Measurements from ENCODE around the gene VAMP4. TPM values are rescaled to one million over a fixed set of nuclear protein-coding genes. Genes with fewer than 3 reads are reported as not detected.

VAMP4 gene
- total and polyA plus RNA-seq, 4 donors: 6.6 to 20.9 (median 10.6) TPM

DNA sequence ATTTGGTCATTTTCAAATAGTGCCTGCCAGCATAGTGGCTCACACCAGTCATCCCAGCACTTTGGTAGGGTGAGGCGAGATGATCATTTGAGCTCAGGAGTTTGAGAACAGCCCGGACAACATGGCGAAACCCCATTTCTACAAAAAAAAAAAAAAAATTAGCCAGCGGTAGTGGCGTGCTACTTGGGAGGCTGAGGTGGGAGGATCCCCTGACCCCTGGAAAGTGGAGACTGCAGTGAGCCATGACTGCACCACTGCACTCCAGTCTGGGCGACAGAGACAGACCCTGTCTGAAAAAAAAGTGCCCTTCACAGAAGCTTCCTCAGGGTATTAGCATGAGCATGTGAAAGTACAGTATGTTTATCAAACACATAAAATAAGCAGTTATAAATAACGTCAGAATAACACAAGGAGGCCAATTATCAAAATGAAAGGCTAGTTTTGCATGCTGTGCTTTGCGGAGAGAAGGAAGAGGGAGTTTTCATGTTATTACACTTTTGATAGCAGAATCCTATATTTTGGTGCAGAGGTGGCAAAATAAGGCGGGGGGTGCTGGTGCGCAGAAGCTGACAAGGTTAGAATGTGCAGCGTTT is 38.8 kb upstream of the VAMP4 start:
- peak overlapping the region in 1 of 2 donors; percentile 83 for H3K9ac ChIP-seq (ENCODE audit: insufficient read depth in 1 of 2, low read length in 2 of 2)

DNA sequence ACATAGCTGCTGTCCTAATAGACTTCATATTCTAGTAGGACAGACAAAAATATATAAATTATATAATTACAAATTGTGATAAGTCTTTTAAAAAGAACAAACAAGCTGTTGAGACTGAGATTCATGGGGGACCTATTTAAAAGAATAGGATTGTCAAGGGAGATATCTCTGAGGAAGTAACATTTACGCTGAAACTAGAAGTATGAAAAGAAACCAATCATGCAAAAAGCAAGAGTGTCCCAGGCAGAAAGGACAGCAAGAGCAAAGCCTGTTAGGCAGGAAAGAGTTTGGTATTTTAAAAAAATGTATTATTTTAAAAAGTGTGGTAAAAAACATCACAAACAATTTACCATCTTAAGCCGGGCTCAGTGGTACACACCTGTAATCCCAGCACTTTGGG is 30.4 kb upstream of the VAMP4 start:
- WGBS, 2 donors: 86 to 90% methylated on average over 2 of the region's 2 CpGs
- Histone ChIP-seq H3K9me3 (ENCODE audit: control insufficient read depth in 4 of 4, insufficient read depth in 3 of 4, low read length in 3 of 4) (no peaks in the 10 kb centered on the region), H3K27me3 (ENCODE audit: control insufficient read depth in 3 of 3, insufficient read depth in 3 of 3, low read length in 2 of 3) (no peaks in the 10 kb centered on the region), H3K4me1 (ENCODE audit: control insufficient read depth in 5 of 5, insufficient read depth in 5 of 5, low read length in 5 of 5) (no peaks in the 10 kb centered on the region), H3K27ac (ENCODE audit: low read depth in 1 of 2, low read length in 1 of 2) (no peak overlapping the region), H3K36me3 (ENCODE audit: control insufficient read depth in 4 of 4, insufficient read depth in 4 of 4, low read length in 4 of 4) (no peaks in the 10 kb centered on the region), H3K4me3 (no peak overlapping the region), H3K9ac (ENCODE audit: insufficient read depth in 1 of 2, low read length in 2 of 2) (no peak overlapping the region)
- TF ChIP-seq, protein P1, sequence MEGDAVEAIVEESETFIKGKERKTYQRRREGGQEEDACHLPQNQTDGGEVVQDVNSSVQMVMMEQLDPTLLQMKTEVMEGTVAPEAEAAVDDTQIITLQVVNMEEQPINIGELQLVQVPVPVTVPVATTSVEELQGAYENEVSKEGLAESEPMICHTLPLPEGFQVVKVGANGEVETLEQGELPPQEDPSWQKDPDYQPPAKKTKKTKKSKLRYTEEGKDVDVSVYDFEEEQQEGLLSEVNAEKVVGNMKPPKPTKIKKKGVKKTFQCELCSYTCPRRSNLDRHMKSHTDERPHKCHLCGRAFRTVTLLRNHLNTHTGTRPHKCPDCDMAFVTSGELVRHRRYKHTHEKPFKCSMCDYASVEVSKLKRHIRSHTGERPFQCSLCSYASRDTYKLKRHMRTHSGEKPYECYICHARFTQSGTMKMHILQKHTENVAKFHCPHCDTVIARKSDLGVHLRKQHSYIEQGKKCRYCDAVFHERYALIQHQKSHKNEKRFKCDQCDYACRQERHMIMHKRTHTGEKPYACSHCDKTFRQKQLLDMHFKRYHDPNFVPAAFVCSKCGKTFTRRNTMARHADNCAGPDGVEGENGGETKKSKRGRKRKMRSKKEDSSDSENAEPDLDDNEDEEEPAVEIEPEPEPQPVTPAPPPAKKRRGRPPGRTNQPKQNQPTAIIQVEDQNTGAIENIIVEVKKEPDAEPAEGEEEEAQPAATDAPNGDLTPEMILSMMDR (IDR thresholded peaks at IDR 0.05; ENCODE audit: control extremely low read depth, extremely low read depth): no peak
- DNase-seq: no peak
- ATAC-seq (ENCODE audit: insufficient read depth, low FRiP score): no peak

More for the DNA sequence above, 38.8 kb upstream of the VAMP4 start:
- H3K9me3 ChIP-seq (ENCODE audit: control insufficient read depth in 4 of 4, insufficient read depth in 3 of 4, low read length in 3 of 4): no peaks in the 10 kb centered on the region
- peaks cover 3 to 13% (median 5%) of the 10 kb centered on the region in 5 donors for H3K4me1 ChIP-seq (ENCODE audit: control insufficient read depth in 5 of 5, insufficient read depth in 5 of 5, low read length in 5 of 5)
- 42 to 43% methylated on average over 11 of the region's 11 CpGs for WGBS, 2 donors
- ATAC-seq (ENCODE audit: insufficient read depth, low FRiP score) (no peak), DNase-seq (peak in 1 of 3 donors; percentile 25)
- no peak overlapping the region for H3K4me3 ChIP-seq
- H3K27me3 ChIP-seq (ENCODE audit: control insufficient read depth in 3 of 3, insufficient read depth in 3 of 3, low read length in 2 of 3): no peaks in the 10 kb centered on the region
- peaks cover under 1 to 15% (median 11%) of the 10 kb centered on the region in 4 donors for H3K36me3 ChIP-seq (ENCODE audit: control insufficient read depth in 4 of 4, insufficient read depth in 4 of 4, low read length in 4 of 4)
- TF ChIP-seq, protein P1 (IDR thresholded peaks at IDR 0.05; ENCODE audit: control extremely low read depth, extremely low read depth): no peak
- peak overlapping the region; percentile 83 to 92 for H3K27ac ChIP-seq (ENCODE audit: low read depth in 1 of 2, low read length in 1 of 2)

DNA sequence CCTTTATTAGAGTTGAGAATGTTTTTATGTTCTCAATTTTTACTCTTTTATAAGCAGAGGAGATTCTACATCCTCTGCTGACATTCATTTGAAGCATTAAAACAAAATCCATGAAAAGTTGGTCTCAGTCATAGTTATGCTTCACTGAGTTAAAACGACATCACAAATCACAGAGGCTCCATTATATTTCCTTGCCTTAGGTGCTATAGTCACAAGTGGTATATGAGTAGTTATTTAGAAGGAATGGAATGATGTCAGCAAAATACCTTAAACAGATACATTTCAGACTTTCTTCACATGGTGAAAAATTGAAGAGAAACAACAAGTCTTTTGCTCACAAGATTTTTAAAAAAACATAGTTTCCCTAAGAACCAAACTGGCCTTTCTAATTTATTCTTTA is 27.9 kb upstream of the VAMP4 start:
- H3K4me3 ChIP-seq: no peak overlapping the region
- no peak overlapping the region for H3K9ac ChIP-seq (ENCODE audit: insufficient read depth in 1 of 2, low read length in 2 of 2)
- DNase-seq (no peak), ATAC-seq (ENCODE audit: insufficient read depth, low FRiP score) (no peak)
- no peak overlapping the region for H3K27ac ChIP-seq (ENCODE audit: low read depth in 1 of 2, low read length in 1 of 2)
- no peaks in the 10 kb centered on the region for H3K4me1 ChIP-seq (ENCODE audit: control insufficient read depth in 5 of 5, insufficient read depth in 5 of 5, low read length in 5 of 5)
- no peaks in the 10 kb centered on the region for H3K36me3 ChIP-seq (ENCODE audit: control insufficient read depth in 4 of 4, insufficient read depth in 4 of 4, low read length in 4 of 4)
- 87 to 96% methylated on average over 1 of the region's 1 CpG for WGBS, 2 donors
- TF ChIP-seq, protein P1 (IDR thresholded peaks at IDR 0.05; ENCODE audit: control extremely low read depth, extremely low read depth): no peak
- no peaks in the 10 kb centered on the region for H3K9me3 ChIP-seq (ENCODE audit: control insufficient read depth in 4 of 4, insufficient read depth in 3 of 4, low read length in 3 of 4)
- no peaks in the 10 kb centered on the region for H3K27me3 ChIP-seq (ENCODE audit: control insufficient read depth in 3 of 3, insufficient read depth in 3 of 3, low read length in 2 of 3)

DNA sequence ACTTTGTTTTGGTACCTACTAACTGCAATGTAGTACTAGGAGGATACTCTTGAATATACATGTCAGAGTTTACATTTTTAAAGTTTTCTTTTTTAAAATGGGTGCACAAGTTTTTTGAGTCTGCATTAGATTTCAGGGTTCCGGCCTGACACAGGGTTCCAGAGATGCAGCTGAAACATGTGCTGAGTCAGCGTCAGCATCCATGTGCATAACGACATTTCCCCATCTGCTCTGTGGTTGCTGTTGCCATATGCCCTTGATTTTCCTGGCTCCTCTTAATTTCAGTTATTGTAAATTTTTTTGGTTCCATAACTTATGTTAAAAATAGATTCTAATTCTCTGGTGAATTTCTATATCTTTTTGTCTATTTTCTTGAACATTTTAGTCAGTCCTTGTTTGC is 27.3 kb upstream of the VAMP4 start:
- TF ChIP-seq, protein P1 (IDR thresholded peaks at IDR 0.05; ENCODE audit: control extremely low read depth, extremely low read depth): no peak
- no peaks in the 10 kb centered on the region for H3K27me3 ChIP-seq (ENCODE audit: control insufficient read depth in 3 of 3, insufficient read depth in 3 of 3, low read length in 2 of 3)
- H3K4me3 ChIP-seq: no peak overlapping the region
- 33 to 61% methylated on average over 3 of the region's 3 CpGs for WGBS, 2 donors
- no peaks in the 10 kb centered on the region for H3K9me3 ChIP-seq (ENCODE audit: control insufficient read depth in 4 of 4, insufficient read depth in 3 of 4, low read length in 3 of 4)
- no peak overlapping the region for H3K9ac ChIP-seq (ENCODE audit: insufficient read depth in 1 of 2, low read length in 2 of 2)
- no peak for ATAC-seq (ENCODE audit: insufficient read depth, low FRiP score)
- H3K36me3 ChIP-seq (ENCODE audit: control insufficient read depth in 4 of 4, insufficient read depth in 4 of 4, low read length in 4 of 4): no peaks in the 10 kb centered on the region
- H3K4me1 ChIP-seq (ENCODE audit: control insufficient read depth in 5 of 5, insufficient read depth in 5 of 5, low read length in 5 of 5): no peaks in the 10 kb centered on the region
- DNase-seq: no peak
- H3K27ac ChIP-seq (ENCODE audit: low read depth in 1 of 2, low read length in 1 of 2): no peak overlapping the region
